Testis (tissue), 3 donors: ENCODE measurements around the gene LENG1. TPM values are rescaled to one million over a fixed set of nuclear protein-coding genes. Genes with fewer than 3 reads are reported as not detected.
A peak's percentile ranks its signal among the peaks of the same experiment; 100 is the strongest.

Experiments used
- DNase-seq: peaks from one replicate; pipeline ENCODE4 v3.0.0-alpha.2; 2019
- H3K27ac ChIP-seq, 2 donors: fragments of 200-600 bp; sonication (generic); one replicate each; pipeline ENCODE4 v1.5.1; 2019
- H3K27me3 ChIP-seq: fragments of 200-600 bp; sonication (generic); one replicate; pipeline ENCODE4 v1.5.1; 2019
- H3K36me3 ChIP-seq: fragments of 200-600 bp; sonication (generic); one replicate; pipeline ENCODE4 v1.5.1; 2017; ENCODE audit warnings: low read depth; ENCODE audit errors: missing control alignments
- H3K4me1 ChIP-seq: fragments of 200-600 bp; sonication (generic); one replicate; pipeline ENCODE4 v1.5.1; 2019
- H3K4me3 ChIP-seq, 2 donors: fragments of 200-600 bp; sonication (generic); one replicate each; pipeline ENCODE4 v1.5.1; 2017 to 2019
- H3K9me3 ChIP-seq: fragments of 200-600 bp; sonication (generic); one replicate; pipeline ENCODE4 v1.5.1; 2017
- CTCF ChIP-seq, 3 experiments: fragments of 450-650 bp in 2 of 3; fragments of 200-600 bp in 1 of 3; sonication (generic) in 1 of 3; IDR thresholded peaks; one replicate each; pipeline ENCODE4 v1.5.1; 2016 to 2019; ENCODE audit warnings: antibody characterized with exemption in 3 of 3, mild to moderate bottlenecking in 2 of 3, moderate library complexity in 1 of 3
- POLR2A ChIP-seq: fragments of 450-650 bp; IDR thresholded peaks from one replicate; pipeline ENCODE4 v1.6.1; 2017; ENCODE audit warnings: antibody characterized with exemption, mild to moderate bottlenecking, moderate library complexity
- WGBS, 2 donors: methylation state at CpG; one replicate each; pipeline ENCODE4 v1.1.5; 2018; 5-methylcytosine and 5-hydroxymethylcytosine counted together
- intact Hi-C: fragments of 100-400 bp; cut with DNase I; formaldehyde crosslinking; loops from one replicate; pipeline ENCODE4 v1.15.1; 2023; ENCODE audit warnings: low total_unique reads
- polyA plus RNA-seq: library from polyadenylated mRNA; stranded (reverse); fragments of 350-450 nt; fragmentation: Illumina TruSeq; extraction: RNeasy Lipid Tissue Mini Kit (QIAGEN cat#74804); gene quantifications from one replicate; pipeline ENCODE4 v1.2.3, GENCODE V29; 2014; ENCODE audit warnings: low read depth, low replicate concordance; ENCODE audit not compliant: insufficient read depth
- total RNA-seq, 2 donors: library from RNA; depleted of rRNA; stranded (reverse); fragments of >200 nt; gene quantifications; one replicate each; pipeline ENCODE4 v1.2.3, GENCODE V29; 2016

The LENG1 gene
- total and polyA plus RNA-seq, 3 donors from 2014 or later: 10.2 to 20.6 (median 12.8) TPM

GRCh38 chr19:54154603-54155345 lies 4.7 kb downstream of the LENG1 start:
- no peak overlapping the region for H3K4me3 ChIP-seq
- intact Hi-C loops: no loop called here
- TF ChIP-seq POLR2A: no peak
- no peak for TF ChIP-seq CTCF (IDR thresholded peaks at IDR 0.05)
- DNase-seq: no peak
- 70 to 77% methylated on average over 12 to 18 of the region's 18 CpGs for WGBS, 2 donors
- H3K27ac ChIP-seq: no peak overlapping the region
- H3K36me3 ChIP-seq: no peaks in the 10 kb centered on the region
- no peaks in the 10 kb centered on the region for H3K27me3 ChIP-seq
- H3K4me1 ChIP-seq: peaks cover 9% of the 10 kb centered on the region
- no peaks in the 10 kb centered on the region for H3K9me3 ChIP-seq

- H3K4me1 ChIP-seq: peaks cover 8% of the 10 kb centered on the region
- H3K36me3 ChIP-seq: no peaks in the 10 kb centered on the region
- DNase-seq: no peak
- 82 to 83% methylated on average over 8 to 10 of the region's 10 CpGs for WGBS, 2 donors
- no peaks in the 10 kb centered on the region for H3K9me3 ChIP-seq
- TF ChIP-seq POLR2A (no peak), CTCF (IDR thresholded peaks at IDR 0.05) (no peak)
- no peak overlapping the region for H3K4me3 ChIP-seq
- H3K27ac ChIP-seq: peak overlapping the region in 1 of 2 donors; percentile 25
- intact Hi-C loops: no loop called here
- H3K27me3 ChIP-seq: no peaks in the 10 kb centered on the region
Measured at GRCh38 chr19:54153731-54154326, 5.7 kb downstream of the LENG1 start.

GRCh38 chr19:54152878-54153524 lies 6.5 kb downstream of the LENG1 start:
- WGBS, 2 donors: 74 to 85% methylated on average over 10 to 23 of the region's 25 CpGs
- Histone ChIP-seq H3K27me3 (no peaks in the 10 kb centered on the region), H3K36me3 (no peaks in the 10 kb centered on the region), H3K4me3 (no peak overlapping the region), H3K4me1 (no peaks in the 10 kb centered on the region), H3K9me3 (no peaks in the 10 kb centered on the region), H3K27ac (peak overlapping the region in 1 of 2 donors; percentile 25)
- DNase-seq: no peak
- intact Hi-C loops: no loop called here
- TF ChIP-seq CTCF (IDR thresholded peaks at IDR 0.05) (no peak), POLR2A (no peak)

- DNase-seq: no peak
- H3K9me3 ChIP-seq: no peaks in the 10 kb centered on the region
- no peak for TF ChIP-seq CTCF (IDR thresholded peaks at IDR 0.05)
- TF ChIP-seq POLR2A: no peak
- H3K27me3 ChIP-seq: no peaks in the 10 kb centered on the region
- intact Hi-C loops: no loop called here
- H3K4me3 ChIP-seq: no peak overlapping the region
- H3K4me1 ChIP-seq: no peaks in the 10 kb centered on the region
- H3K36me3 ChIP-seq: no peaks in the 10 kb centered on the region
- no peak overlapping the region for H3K27ac ChIP-seq
- 85 to 88% methylated on average over 12 of the region's 12 CpGs for WGBS, 2 donors
Measured at GRCh38 chr19:54152267-54152666, 7.3 kb downstream of the LENG1 start.
